Measurements from ENCODE around the gene KDM4C.
"Not testable (repeated sequence)": the region's sequence is repeated elsewhere in the genome, so short reads cannot be mapped to it uniquely, and the experiment has no call there.

KDM4C gene

GRCh38 chr9:6764950-6765349 lies 7.2 kb downstream of the KDM4C start:
- DNase-seq = no peak

DNA sequence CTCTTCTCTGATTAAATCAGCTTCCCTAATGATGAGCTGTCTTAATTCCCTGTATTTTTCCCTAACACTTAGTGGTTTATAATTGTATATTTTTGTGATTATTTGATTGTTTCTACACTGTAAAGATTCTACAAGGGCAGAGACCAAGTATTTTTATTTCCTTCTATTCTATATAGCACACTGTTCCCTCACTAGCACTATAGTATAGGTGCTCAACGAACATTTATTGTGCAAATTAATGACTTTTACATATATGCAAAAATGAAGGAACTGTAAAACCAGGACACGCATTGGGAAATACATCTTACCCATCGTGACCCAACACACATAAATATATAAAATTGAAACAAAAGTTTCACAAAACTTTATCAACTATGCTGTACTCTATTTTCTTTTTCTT lies 7.6 kb downstream of the KDM4C start:
- no peak for DNase-seq

DNA sequence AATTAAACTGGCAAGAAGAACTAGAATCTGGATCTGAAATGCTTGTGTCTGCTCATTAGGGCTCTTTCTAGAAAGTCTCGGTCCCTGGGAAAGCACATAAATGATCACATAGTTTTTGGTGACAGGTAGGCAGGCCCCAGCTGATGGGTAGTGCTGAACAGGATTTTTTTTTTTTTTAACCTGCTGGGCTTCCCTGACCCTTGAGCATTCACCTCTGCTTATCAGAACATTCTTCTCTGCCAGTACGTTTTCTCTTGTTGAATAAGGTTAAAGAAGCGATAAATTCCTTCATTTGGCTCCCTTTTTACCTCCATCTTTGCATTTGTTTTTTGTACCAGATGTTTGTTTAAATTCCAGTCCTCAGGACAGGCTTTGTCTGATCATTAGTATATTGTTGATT lies 8.8 kb downstream of the KDM4C start:
- DNase-seq = no peak

DNA sequence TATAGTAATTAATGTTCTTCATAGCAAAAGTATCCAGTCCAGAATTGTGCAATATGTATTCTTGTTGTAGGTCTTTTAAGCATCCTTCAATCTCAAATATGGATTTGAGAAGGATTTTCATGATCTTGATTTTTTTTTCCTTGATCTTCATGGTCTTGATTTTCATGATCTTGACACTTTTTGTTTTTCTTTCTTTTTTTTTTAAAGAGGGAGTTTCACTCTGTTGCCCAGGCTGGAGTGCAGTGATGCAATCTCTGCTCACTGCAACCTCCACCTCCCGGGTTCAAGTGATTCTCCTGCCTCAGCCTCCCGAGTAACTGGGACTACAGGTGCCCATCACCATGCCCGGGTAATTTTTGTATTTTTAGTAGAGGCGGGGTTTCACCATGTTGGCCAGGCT lies 10.8 kb downstream of the KDM4C start:
- DNase-seq = not testable (repeated sequence)

DNA sequence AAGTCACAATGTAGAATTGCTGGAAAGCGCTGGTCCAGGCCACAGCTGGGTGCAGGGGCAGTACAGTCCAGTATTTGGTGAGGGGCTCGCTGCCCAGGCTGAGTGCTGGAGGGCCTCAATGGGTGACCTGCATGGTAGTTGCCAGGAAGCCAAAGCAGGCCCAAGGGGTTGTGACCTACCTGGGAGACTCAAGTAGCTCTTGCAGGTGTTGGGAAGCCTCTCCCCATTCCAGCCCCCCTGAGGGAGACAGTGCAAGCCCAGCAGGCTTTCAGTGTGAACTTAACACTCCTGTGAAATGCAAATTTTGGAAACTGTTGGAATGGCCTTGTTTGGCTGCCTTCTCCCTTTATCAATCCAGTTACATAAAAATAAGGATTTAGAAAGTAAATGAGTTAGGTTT lies 13.9 kb downstream of the KDM4C start:
- no peak for DNase-seq

GRCh38 chr9:6777213-6777902 lies 19.6 kb downstream of the KDM4C start:
- DNase-seq = no peak

DNA sequence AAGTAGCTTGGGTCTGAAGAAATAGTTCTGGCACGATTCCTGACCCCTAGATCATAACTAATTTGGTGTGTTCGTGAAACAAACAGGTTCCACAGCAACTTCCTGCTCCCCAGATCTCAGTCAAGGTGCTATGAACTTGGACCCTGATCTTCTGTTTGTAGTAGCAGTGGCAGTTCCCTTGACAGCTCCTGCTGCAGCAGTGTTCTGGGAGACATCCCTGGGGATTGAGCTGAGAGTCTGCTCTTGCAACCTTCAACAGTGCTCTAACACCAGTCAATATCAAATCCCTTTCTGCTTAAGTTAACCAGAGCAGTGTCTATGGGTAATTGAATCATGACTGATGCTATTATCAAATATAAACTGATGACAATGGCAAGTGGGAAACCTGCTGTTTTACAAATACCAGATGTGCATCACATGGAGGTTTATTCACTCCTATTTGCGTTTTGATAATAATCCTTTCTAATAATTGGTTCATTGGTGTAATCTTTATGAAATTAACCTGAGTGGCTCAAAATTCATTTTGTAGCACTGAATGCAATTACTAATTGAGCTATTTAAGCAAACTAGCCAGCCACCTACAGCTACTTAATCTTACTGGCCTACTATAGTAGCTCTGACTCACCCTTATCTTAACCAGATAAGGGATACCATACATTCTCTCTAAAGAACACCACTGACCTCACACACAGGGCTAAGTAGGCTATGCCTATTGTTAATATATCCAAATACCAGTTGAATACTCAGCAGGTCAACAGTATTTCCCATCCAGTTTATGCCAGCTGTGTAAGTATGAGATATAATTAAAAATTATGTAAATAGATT lies 21.9 kb downstream of the KDM4C start:
- no peak for DNase-seq

- no peak for DNase-seq
Observed at GRCh38 chr9:6780690-6781089, 22.9 kb downstream of the KDM4C start.

DNA sequence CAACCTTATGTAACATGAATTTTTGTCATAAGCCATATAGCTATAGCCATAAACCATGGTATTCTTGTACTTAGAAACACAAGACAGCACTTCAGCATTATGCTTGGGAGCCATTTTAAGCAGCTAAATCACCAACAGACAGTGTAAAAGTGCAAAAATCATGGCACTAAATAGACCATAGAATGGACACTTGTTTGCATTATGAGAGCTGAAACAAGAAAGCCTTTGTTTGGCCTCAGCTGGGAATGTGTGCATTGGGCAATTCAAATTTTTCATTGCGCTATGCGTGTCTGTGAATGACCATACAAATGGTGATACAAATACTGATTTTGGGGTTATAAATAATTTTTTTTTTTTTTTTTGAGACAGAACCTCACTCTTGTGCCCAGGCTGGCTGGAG lies 23.7 kb downstream of the KDM4C start:
- DNase-seq = no peak

DNA sequence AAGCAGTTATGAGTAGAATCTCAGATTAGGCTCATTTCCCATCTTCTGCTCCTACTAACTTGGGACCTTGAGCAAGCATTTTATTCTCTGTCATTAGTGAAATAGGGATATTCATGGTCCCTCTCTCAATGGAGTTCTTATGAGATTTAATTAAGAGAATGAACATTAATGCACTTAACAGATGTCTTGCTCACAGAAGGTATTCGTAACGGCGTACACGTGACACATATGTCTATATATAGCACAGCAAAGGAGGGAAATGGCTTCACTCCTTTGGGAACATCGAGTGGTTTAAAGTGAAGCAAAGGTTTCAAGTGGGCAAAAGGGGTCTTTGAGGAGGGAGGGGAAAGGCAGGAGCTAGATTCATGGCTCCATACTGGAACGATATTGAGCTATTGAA lies 24.6 kb downstream of the KDM4C start:
- no peak for DNase-seq

DNA sequence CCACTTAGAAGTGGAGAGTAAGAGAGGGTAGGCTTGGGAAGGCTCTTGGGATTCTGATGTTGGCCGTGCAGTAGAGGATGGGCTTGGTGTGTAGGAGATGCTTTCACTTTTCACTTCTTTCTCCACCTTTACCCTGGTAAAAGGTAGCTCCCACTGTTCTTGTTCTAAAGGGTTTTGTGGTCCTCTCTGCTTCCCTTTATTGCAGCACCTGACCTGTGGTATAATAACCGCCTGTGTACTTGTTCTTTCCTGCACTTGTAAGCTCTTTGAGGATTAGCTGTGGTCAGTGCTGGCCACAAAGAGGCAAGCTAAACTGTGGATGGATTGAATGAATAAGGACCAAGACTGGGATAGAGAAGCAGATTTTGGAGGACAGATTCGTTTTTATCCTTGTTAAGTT lies 25.2 kb downstream of the KDM4C start:
- no peak for DNase-seq

DNA sequence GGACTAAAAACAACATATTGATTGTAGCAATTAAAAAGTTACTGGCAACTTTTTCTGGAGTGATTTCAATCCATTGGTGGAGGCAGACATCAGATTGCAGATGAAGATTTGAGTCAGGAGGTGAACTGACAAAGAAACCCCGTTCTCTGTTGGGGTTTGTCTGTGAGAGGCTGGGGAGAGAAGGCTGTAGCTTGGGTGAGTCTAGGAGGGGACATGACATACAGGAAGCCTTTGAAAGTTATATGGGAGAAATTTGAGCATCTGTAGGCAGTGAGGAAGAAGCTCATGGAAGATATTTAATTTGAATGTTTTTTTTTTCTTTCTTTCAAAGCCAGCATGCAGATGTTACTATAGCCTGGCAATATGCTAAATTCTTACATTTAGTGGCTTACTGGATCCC lies 26.0 kb downstream of the KDM4C start:
- DNase-seq = no peak

- DNase-seq = no peak
Observed at GRCh38 chr9:6785682-6786081, 27.9 kb downstream of the KDM4C start.

GRCh38 chr9:6787793-6788161 lies 30.0 kb downstream of the KDM4C start:
- DNase-seq = no peak

GRCh38 chr9:6788162-6789016 lies 30.6 kb downstream of the KDM4C start:
- no peak for DNase-seq

DNA sequence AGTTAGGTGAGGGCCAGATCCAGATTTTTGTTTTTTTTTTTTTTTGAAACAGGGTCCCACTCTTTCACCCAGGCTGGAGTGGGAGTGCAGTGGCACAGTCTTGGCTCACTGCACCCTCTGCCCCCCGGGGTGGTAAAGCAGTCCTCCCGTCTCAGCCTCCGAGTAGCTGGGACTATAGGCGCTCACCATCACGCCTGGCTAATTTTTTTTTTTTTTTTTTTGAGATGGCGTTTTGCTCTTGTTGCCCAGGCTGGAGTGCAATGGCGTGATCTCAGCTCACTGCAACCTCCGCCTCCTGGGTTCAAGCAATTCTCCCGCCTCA lies 31.2 kb downstream of the KDM4C start:
- DNase-seq = not testable (repeated sequence)

DNA sequence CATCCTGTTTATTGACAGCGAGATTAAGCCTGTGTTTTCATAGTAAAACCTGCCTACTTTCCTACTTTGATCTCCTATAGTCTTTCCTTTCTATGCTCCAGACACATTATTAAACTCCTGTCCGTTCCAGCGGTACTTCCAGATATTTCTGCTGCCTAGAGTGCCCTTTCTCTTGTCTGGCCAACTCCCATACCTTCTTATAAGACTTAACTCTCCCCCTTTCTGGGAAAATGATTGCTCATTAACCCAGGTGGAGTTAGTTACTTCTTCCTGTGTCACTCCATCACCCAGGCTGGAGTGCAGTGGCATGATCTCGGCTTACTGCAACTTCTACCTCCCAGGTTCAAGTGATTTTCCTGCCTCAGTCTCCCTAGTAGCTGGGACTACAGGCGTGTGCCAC lies 33.1 kb downstream of the KDM4C start:
- no peak for DNase-seq

DNA sequence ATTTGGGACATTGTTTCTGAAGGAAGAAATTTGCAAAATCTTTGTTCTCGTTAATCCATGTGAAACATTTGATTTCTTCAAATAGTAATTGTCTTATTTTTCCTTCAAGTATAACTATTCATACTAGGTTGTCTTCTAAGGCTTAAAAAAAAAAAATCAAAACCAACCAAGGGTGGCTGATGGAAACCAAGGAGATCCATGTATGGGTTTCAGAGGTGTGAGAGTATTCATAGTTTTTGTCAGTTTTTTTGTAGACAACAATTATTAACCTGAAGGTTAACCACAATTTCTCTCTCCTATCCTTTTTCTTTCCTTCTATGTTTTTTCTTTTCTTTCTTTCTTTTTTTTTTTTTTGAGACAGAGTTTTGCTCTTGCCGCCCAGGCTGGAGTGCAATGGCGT lies 35.4 kb downstream of the KDM4C start:
- no peak for DNase-seq

GRCh38 chr9:6794936-6795335 lies 37.2 kb downstream of the KDM4C start:
- DNase-seq = no peak

DNA sequence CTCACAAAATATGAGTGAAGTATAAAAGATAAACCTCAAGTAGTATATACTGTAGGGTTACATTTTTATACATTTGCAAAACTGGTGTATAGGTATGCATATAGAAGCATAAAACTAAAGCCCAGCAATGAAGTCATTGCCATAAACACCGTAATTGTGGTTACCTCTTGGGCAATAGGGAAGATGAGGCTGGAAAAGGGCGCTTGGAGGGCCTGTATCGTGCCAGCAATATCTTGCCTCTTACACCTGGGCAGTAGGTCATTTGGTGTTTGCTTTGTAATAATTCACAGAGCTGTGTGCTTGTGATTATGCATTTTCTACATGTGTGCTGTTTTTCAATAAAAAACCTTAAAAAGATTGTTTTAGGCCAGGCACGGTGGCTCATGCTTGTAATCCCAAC lies 45.2 kb downstream of the KDM4C start:
- no peak for DNase-seq

DNA sequence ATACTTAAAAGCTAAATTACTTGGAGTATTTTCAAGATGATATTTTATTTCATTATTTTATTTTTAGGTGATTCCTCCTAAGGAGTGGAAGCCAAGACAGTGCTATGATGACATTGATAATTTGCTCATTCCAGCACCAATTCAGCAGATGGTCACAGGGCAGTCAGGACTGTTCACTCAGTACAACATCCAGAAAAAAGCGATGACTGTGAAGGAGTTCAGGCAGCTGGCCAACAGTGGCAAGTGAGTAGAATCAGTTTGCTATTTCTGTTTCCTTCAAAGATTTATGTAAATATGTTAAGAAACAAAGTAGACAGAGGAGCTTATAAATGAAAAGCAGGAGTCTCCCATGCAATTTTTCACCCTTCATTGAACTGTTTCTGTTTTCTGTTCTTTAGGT lies 47.8 kb downstream of the KDM4C start:
- no peak for DNase-seq

- not testable (repeated sequence) for DNase-seq
Observed at GRCh38 chr9:6806318-6806717, 48.5 kb downstream of the KDM4C start.

- DNase-seq = not testable (repeated sequence)
Observed at GRCh38 chr9:6807669-6808068, 49.9 kb downstream of the KDM4C start.

DNA sequence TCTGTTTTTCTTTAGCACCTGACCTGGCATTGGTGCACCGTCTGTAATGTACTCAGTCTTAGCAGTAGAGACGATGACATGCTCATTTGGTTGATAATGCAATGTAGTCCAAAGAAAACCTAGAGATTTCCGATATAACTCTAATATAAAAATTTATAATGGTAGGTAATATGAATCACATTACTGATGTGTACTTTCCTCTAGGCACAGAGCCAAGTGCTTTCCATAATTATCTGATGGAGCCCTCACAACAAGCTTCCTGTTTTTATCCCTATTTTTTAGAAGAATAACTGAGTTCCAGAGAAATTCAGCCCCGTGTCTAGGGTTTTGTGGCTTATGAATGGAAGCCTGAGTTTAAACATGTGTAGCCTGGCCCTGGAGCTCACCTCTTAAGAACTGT lies 53.7 kb downstream of the KDM4C start:
- DNase-seq = no peak
